ENCODE results near the gene DGKH. TPM values are rescaled to one million over a fixed set of nuclear protein-coding genes. Genes with fewer than 3 reads are reported as not detected.
A peak's percentile ranks its signal among the peaks of the same experiment; 100 is the strongest.

DGKH gene
- total and polyA plus RNA-seq, 9 of the 15 experiments (the other 6 are each of a cell fraction or from before 2014, with no cell fraction given), result 0.38 to 4.4 (median 3.1) TPM

DNA sequence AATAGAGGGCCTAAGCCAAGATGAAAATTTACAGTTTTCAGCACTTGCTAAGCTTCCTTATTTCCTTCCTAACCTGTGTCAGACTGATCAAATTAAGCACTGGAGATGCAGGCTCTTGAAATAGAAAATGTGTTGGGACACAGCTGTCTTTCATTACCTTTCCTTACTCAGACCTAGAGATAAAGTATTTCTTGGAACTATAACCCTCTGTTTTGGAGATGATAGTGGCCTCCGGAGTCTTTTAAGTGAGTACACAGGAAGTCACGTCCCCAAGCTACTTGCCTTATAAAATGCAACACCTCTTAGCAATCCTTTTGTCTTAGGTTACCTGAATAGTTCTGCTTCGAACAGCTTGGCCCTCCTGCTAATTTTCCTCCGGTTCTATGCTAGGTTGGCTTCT lies 211.1 kb downstream of the DGKH start (continued):
- TF ChIP-seq PCBP1 (IDR thresholded peaks at IDR 0.05; ENCODE audit: low read depth, low read length, poor library complexity, severe bottlenecking), result no peak
- TF ChIP-seq MTA2 (IDR thresholded peaks at IDR 0.05; ENCODE audit: low read depth), result peak; percentile 72
- TF ChIP-seq CBX3 (IDR thresholded peaks at IDR 0.05; ENCODE audit: borderline replicate concordance in 1 of 2, low read length in 2 of 2), result no peak
- no peak for TF ChIP-seq ETS2 (tag; IDR thresholded peaks at IDR 0.05; ENCODE audit: borderline replicate concordance, poor library complexity, severe bottlenecking)
- peak; percentile 45; the same call in 1 of the 2 replicates for TF ChIP-seq DIDO1 (tag; IDR thresholded peaks at IDR 0.05; ENCODE audit: low read depth)
- no peak for TF ChIP-seq ILF3 (IDR thresholded peaks at IDR 0.05; ENCODE audit: borderline replicate concordance)
- no peak for TF ChIP-seq POLR2G (IDR thresholded peaks at IDR 0.05; ENCODE audit: low read depth, low read length)
- TF ChIP-seq, protein P1, sequence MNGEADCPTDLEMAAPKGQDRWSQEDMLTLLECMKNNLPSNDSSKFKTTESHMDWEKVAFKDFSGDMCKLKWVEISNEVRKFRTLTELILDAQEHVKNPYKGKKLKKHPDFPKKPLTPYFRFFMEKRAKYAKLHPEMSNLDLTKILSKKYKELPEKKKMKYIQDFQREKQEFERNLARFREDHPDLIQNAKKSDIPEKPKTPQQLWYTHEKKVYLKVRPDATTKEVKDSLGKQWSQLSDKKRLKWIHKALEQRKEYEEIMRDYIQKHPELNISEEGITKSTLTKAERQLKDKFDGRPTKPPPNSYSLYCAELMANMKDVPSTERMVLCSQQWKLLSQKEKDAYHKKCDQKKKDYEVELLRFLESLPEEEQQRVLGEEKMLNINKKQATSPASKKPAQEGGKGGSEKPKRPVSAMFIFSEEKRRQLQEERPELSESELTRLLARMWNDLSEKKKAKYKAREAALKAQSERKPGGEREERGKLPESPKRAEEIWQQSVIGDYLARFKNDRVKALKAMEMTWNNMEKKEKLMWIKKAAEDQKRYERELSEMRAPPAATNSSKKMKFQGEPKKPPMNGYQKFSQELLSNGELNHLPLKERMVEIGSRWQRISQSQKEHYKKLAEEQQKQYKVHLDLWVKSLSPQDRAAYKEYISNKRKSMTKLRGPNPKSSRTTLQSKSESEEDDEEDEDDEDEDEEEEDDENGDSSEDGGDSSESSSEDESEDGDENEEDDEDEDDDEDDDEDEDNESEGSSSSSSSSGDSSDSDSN (IDR thresholded peaks at IDR 0.05; ENCODE audit: borderline replicate concordance in 1 of 2, low read depth in 2 of 2, low read length in 2 of 2), result no peak
- TF ChIP-seq, protein P2, sequence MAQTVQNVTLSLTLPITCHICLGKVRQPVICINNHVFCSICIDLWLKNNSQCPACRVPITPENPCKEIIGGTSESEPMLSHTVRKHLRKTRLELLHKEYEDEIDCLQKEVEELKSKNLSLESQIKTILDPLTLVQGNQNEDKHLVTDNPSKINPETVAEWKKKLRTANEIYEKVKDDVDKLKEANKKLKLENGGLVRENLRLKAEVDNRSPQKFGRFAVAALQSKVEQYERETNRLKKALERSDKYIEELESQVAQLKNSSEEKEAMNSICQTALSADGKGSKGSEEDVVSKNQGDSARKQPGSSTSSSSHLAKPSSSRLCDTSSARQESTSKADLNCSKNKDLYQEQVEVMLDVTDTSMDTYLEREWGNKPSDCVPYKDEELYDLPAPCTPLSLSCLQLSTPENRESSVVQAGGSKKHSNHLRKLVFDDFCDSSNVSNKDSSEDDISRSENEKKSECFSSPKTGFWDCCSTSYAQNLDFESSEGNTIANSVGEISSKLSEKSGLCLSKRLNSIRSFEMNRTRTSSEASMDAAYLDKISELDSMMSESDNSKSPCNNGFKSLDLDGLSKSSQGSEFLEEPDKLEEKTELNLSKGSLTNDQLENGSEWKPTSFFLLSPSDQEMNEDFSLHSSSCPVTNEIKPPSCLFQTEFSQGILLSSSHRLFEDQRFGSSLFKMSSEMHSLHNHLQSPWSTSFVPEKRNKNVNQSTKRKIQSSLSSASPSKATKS (CRISPR knock-in tag; IDR thresholded peaks at IDR 0.05), result no peak
- no peak for TF ChIP-seq SAP30 (IDR thresholded peaks at IDR 0.05; ENCODE audit: borderline replicate concordance, insufficient read depth, low read depth, low read length, poor library complexity, severe bottlenecking)
- TF ChIP-seq, protein P3, sequence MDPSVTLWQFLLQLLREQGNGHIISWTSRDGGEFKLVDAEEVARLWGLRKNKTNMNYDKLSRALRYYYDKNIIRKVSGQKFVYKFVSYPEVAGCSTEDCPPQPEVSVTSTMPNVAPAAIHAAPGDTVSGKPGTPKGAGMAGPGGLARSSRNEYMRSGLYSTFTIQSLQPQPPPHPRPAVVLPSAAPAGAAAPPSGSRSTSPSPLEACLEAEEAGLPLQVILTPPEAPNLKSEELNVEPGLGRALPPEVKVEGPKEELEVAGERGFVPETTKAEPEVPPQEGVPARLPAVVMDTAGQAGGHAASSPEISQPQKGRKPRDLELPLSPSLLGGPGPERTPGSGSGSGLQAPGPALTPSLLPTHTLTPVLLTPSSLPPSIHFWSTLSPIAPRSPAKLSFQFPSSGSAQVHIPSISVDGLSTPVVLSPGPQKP (CRISPR knock-in tag; IDR thresholded peaks at IDR 0.05), result no peak
- TF ChIP-seq C11orf30 (IDR thresholded peaks at IDR 0.05; ENCODE audit: low read depth), result no peak
- TF ChIP-seq, protein P4, sequence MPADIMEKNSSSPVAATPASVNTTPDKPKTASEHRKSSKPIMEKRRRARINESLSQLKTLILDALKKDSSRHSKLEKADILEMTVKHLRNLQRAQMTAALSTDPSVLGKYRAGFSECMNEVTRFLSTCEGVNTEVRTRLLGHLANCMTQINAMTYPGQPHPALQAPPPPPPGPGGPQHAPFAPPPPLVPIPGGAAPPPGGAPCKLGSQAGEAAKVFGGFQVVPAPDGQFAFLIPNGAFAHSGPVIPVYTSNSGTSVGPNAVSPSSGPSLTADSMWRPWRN (IDR thresholded peaks at IDR 0.05; ENCODE audit: low read depth), result no peak
- no peak for TF ChIP-seq CCAR2 (IDR thresholded peaks at IDR 0.05; ENCODE audit: low read depth, low read length)
- no peak for TF ChIP-seq SRSF1 (IDR thresholded peaks at IDR 0.05; ENCODE audit: low read depth, low read length)
- no peak for TF ChIP-seq TAF1 (IDR thresholded peaks at IDR 0.05; ENCODE audit: control insufficient read depth, extremely low read depth, insufficient read depth, low read length, severe bottlenecking)
- no peak for TF ChIP-seq SMAD2 (IDR thresholded peaks at IDR 0.05; ENCODE audit: low read depth, low read length)
- no peak for TF ChIP-seq WHSC1 (IDR thresholded peaks at IDR 0.05; ENCODE audit: low read length)

All from K562 (cell line).